ENCODE measurements around the gene GAST. TPM values are rescaled to one million over a fixed set of nuclear protein-coding genes. Genes with fewer than 3 reads are reported as not detected.

GAST gene
- total and polyA plus RNA-seq, 2 of the 4 experiments (the other 2 are of a cell fraction): not detected

DNA sequence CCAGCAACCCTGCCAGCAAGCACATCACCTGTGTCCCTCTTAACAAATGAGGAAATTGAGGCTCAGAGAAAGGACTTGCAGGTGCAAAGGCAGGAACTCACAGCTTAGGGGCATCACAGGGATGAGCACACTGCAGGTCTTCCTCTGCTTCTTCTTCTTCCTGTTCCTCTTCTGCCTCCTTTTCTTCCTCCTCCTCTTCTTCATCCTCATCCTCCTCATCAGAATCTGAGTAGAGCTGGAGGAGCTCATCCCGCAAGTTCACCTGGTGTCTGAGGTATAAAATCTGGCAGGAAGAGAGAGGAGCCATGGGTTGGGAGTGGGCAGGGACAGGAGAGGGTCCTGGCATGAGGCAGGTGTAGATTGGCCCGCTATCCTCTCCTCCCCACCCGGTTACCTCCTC is 19.7 kb downstream of the GAST start:
- WGBS, 2 experiments (ENCODE audit: extremely low coverage in 2 of 2, insufficient read length in 1 of 2): no CpG with 5 or more reads among the region's 3 CpGs
- H2AFZ ChIP-seq (replicated peaks; ENCODE audit: low read length, poor library complexity): no peak overlapping the region
- dilution Hi-C loops (cut with HindIII; ENCODE audit: low sequenced_read_pairs, unreplicated experiment): no loop called here
- no peak overlapping the region for H4K91ac ChIP-seq (ENCODE audit: insufficient read depth, low read depth, low read length)
- DNase-seq (no peak), ATAC-seq (ENCODE audit: low read depth) (no peak)
- no peak overlapping the region for H3K56ac ChIP-seq (ENCODE audit: extremely low read depth, insufficient read depth, low read length)
- intact Hi-C loops (cut with micrococcal nuclease): no loop called here
- no peak overlapping the region for H3K4me2 ChIP-seq (ENCODE audit: low read depth, low read length)
- ChIA-PET CTCF (no interaction called here), POLR2A (ENCODE audit: unreplicated experiment) (no interaction called here)
- H4K8ac ChIP-seq (ENCODE audit: low read depth in 2 of 2, low read length in 2 of 2): no peak overlapping the region
- H2BK120ac ChIP-seq (ENCODE audit: low read depth, low read length): no peak overlapping the region
- H3K4me1 ChIP-seq (ENCODE audit: control insufficient read depth, insufficient read depth, low read length): no peaks in the 10 kb centered on the region
- no peak overlapping the region for H3K27ac ChIP-seq (ENCODE audit: insufficient read depth, low read length)
- in situ Hi-C loops (cut with MboI; ENCODE audit: low sequenced_read_pairs): loop anchor here (10.0 kb wide), 1 partner anchor 233 kb away; the partner anchor contains the start of gene CNP
- H3K9me1 ChIP-seq (ENCODE audit: insufficient read depth, low read length): no peaks in the 10 kb centered on the region
- no peak overlapping the region for H2AK9ac ChIP-seq (replicated peaks; ENCODE audit: low read depth, low read length, poor library complexity)
- H3K9me3 ChIP-seq (ENCODE audit: control insufficient read depth, insufficient read depth, low read length): no peaks in the 10 kb centered on the region
- H2BK5ac ChIP-seq (ENCODE audit: low read depth, low read length, poor library complexity, severe bottlenecking): no peak overlapping the region
- no peak overlapping the region for H3K18ac ChIP-seq (ENCODE audit: low read depth, low read length)
- H4K5ac ChIP-seq (ENCODE audit: low read depth, low read length): no peak overlapping the region
- H3K4ac ChIP-seq (ENCODE audit: low read depth, low read length): no peak overlapping the region
- no peak overlapping the region for H3K23ac ChIP-seq (ENCODE audit: low read depth, low read length)
- no peaks in the 10 kb centered on the region for H3K36me3 ChIP-seq (ENCODE audit: control insufficient read depth, insufficient read depth, low read length)
- no TSS peak for BruUV-seq (replicated peaks)
- TF ChIP-seq CHD1 (IDR thresholded peaks at IDR 0.05; ENCODE audit: low read depth, low read length): no peak
- TF ChIP-seq MAFK (IDR thresholded peaks at IDR 0.05; ENCODE audit: low read depth, low read length): no peak
- no peak for TF ChIP-seq MXI1 (IDR thresholded peaks at IDR 0.05; ENCODE audit: borderline replicate concordance, low read depth, low read length)
- no peak for TF ChIP-seq RAD21 (IDR thresholded peaks at IDR 0.05; ENCODE audit: low read length)
- no peak for TF ChIP-seq FOS (IDR thresholded peaks at IDR 0.05; ENCODE audit: low read depth, low read length)
- no peak for TF ChIP-seq RCOR1 (IDR thresholded peaks at IDR 0.05; ENCODE audit: insufficient replicate concordance, low read length)
- TF ChIP-seq POLR2A (IDR thresholded peaks at IDR 0.05; ENCODE audit: low read depth, low read length): no peak
- no peak for TF ChIP-seq BHLHE40 (IDR thresholded peaks at IDR 0.05; ENCODE audit: low read depth, low read length)
- TF ChIP-seq, protein P1, sequence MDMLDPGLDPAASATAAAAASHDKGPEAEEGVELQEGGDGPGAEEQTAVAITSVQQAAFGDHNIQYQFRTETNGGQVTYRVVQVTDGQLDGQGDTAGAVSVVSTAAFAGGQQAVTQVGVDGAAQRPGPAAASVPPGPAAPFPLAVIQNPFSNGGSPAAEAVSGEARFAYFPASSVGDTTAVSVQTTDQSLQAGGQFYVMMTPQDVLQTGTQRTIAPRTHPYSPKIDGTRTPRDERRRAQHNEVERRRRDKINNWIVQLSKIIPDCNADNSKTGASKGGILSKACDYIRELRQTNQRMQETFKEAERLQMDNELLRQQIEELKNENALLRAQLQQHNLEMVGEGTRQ (IDR thresholded peaks at IDR 0.05; ENCODE audit: low read depth, low read length): no peak
- TF ChIP-seq, protein P2, sequence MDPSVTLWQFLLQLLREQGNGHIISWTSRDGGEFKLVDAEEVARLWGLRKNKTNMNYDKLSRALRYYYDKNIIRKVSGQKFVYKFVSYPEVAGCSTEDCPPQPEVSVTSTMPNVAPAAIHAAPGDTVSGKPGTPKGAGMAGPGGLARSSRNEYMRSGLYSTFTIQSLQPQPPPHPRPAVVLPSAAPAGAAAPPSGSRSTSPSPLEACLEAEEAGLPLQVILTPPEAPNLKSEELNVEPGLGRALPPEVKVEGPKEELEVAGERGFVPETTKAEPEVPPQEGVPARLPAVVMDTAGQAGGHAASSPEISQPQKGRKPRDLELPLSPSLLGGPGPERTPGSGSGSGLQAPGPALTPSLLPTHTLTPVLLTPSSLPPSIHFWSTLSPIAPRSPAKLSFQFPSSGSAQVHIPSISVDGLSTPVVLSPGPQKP (IDR thresholded peaks at IDR 0.05; ENCODE audit: borderline replicate concordance, low read depth, low read length): no peak
- TF ChIP-seq CEBPB (IDR thresholded peaks at IDR 0.05; ENCODE audit: low read depth, low read length): no peak
- TF ChIP-seq, protein P3, sequence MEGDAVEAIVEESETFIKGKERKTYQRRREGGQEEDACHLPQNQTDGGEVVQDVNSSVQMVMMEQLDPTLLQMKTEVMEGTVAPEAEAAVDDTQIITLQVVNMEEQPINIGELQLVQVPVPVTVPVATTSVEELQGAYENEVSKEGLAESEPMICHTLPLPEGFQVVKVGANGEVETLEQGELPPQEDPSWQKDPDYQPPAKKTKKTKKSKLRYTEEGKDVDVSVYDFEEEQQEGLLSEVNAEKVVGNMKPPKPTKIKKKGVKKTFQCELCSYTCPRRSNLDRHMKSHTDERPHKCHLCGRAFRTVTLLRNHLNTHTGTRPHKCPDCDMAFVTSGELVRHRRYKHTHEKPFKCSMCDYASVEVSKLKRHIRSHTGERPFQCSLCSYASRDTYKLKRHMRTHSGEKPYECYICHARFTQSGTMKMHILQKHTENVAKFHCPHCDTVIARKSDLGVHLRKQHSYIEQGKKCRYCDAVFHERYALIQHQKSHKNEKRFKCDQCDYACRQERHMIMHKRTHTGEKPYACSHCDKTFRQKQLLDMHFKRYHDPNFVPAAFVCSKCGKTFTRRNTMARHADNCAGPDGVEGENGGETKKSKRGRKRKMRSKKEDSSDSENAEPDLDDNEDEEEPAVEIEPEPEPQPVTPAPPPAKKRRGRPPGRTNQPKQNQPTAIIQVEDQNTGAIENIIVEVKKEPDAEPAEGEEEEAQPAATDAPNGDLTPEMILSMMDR (conservative IDR thresholded peaks at IDR 0.05; ENCODE audit: low read depth, low read length): no peak
- TF ChIP-seq RFX5 (IDR thresholded peaks at IDR 0.05; ENCODE audit: low read depth, low read length): no peak
- TF ChIP-seq MAZ (IDR thresholded peaks at IDR 0.05; ENCODE audit: borderline replicate concordance, low read depth, low read length): no peak
- no peak for TF ChIP-seq NFE2L2 (IDR thresholded peaks at IDR 0.05; ENCODE audit: low read depth, low read length)
- no peak for TF ChIP-seq SMC3 (IDR thresholded peaks at IDR 0.05; ENCODE audit: low read depth, low read length)
- H2BK15ac ChIP-seq (ENCODE audit: low read depth, low read length): no peak overlapping the region
- H4K20me1 ChIP-seq (ENCODE audit: insufficient read depth, low read length): no peaks in the 10 kb centered on the region
- no peak overlapping the region for H3K14ac ChIP-seq (replicated peaks; ENCODE audit: low read depth, low read length)
- H3K79me1 ChIP-seq (ENCODE audit: low read depth in 1 of 2, low read length in 2 of 2): no peaks in the 10 kb centered on the region
- H3K9ac ChIP-seq (ENCODE audit: low read depth, low read length): no peak overlapping the region
- no peak overlapping the region for H2BK20ac ChIP-seq (ENCODE audit: low read depth, low read length)
- H3K27me3 ChIP-seq (ENCODE audit: control insufficient read depth, insufficient read depth, low read length): peaks cover 62% of the 10 kb centered on the region
- no peak overlapping the region for H2AK5ac ChIP-seq (ENCODE audit: low read depth, low read length)
- no peak overlapping the region for H3K4me3 ChIP-seq (ENCODE audit: insufficient read depth, low read depth, low read length)
